ENCODE results near the gene NELL2. TPM values are rescaled to one million over a fixed set of nuclear protein-coding genes. Genes with fewer than 3 reads are reported as not detected.

NELL2 gene
- total and polyA plus RNA-seq, 9 of the 15 experiments (the other 6 are each of a cell fraction or from before 2014, with no cell fraction given), result 0.32 to 1.1 (median 0.53) TPM

- TF ChIP-seq ZHX1 (conservative IDR thresholded peaks at IDR 0.05; ENCODE audit: low read length) (no peak), ZBTB40 (IDR thresholded peaks at IDR 0.05) (no peak), ZBTB40 (CRISPR knock-in tag; IDR thresholded peaks at IDR 0.05) (no peak), SRSF3 (IDR thresholded peaks at IDR 0.05; ENCODE audit: insufficient read depth, low read length) (no peak), ZEB2 (IDR thresholded peaks at IDR 0.05) (no peak), MCM7 (IDR thresholded peaks at IDR 0.05) (no peak)
Observed at GRCh38 chr12:44873898-44874297, 2.2 kb downstream of the NELL2 start (continued).

Measured in K562 (cell line).